ENCODE data around the gene FYB2. TPM values are rescaled to one million over a fixed set of nuclear protein-coding genes. Genes with fewer than 3 reads are reported as not detected.

Gene FYB2
- polyA plus RNA-seq, 1 donor from 2014 or later: 0.69 TPM

DNA sequence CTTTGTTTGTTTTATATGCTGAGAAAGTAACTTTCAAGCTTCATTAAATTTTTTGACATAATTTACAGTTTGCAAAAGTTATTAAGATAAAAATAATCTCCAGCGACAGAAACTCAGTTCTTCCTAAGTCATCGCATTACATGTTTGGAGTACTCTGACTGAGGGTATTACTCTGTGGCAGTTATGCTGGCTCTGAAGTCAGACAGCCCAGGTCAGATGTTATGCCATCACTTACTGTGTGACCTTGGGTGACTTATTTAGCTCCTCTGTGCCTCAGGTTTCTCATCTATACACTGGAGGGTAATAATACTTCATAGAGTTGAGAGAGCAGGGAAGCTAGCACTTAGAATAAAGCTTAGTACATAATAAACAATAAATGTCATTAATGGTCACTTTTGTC lies 147.7 kb downstream of the FYB2 start:
- Histone ChIP-seq H3K4me2 (ENCODE audit: low read length) (no peak overlapping the region), H3K36me3 (ENCODE audit: insufficient read depth, low read length) (no peaks in the 10 kb centered on the region), H3K27ac (ENCODE audit: low read length) (no peak overlapping the region), H2AFZ (ENCODE audit: low read depth, low read length) (no peak overlapping the region), H3K9ac (ENCODE audit: low read length) (no peak overlapping the region), H3K9me3 (ENCODE audit: low read length) (no peaks in the 10 kb centered on the region), H4K20me1 (ENCODE audit: insufficient read depth) (no peaks in the 10 kb centered on the region), H3F3A (ENCODE audit: insufficient read depth, low read length, poor library complexity, severe bottlenecking) (no peaks in the 10 kb centered on the region), H3K79me2 (replicated peaks; ENCODE audit: insufficient read depth, low read length) (no peaks in the 10 kb centered on the region), H3K4me3 (ENCODE audit: low read length) (no peak overlapping the region), H3K9me2 (ENCODE audit: insufficient read depth, low read length) (no peaks in the 10 kb centered on the region), H3K27me3 (ENCODE audit: insufficient read depth, low read depth, low read length) (no peaks in the 10 kb centered on the region)
- no peak for TF ChIP-seq EP300 (conservative IDR thresholded peaks at IDR 0.05; ENCODE audit: poor library complexity, severe bottlenecking)
- no peak for TF ChIP-seq POLR2AphosphoS5 (IDR thresholded peaks at IDR 0.05)
- no peak for TF ChIP-seq EZH2 (IDR thresholded peaks at IDR 0.05; ENCODE audit: borderline replicate concordance, insufficient read depth, low read length, poor library complexity, severe bottlenecking)
- no peak for TF ChIP-seq RAD21 (conservative IDR thresholded peaks at IDR 0.05)
- no peak for TF ChIP-seq SMC3 (conservative IDR thresholded peaks at IDR 0.05; ENCODE audit: poor library complexity)
- TF ChIP-seq, protein P1, sequence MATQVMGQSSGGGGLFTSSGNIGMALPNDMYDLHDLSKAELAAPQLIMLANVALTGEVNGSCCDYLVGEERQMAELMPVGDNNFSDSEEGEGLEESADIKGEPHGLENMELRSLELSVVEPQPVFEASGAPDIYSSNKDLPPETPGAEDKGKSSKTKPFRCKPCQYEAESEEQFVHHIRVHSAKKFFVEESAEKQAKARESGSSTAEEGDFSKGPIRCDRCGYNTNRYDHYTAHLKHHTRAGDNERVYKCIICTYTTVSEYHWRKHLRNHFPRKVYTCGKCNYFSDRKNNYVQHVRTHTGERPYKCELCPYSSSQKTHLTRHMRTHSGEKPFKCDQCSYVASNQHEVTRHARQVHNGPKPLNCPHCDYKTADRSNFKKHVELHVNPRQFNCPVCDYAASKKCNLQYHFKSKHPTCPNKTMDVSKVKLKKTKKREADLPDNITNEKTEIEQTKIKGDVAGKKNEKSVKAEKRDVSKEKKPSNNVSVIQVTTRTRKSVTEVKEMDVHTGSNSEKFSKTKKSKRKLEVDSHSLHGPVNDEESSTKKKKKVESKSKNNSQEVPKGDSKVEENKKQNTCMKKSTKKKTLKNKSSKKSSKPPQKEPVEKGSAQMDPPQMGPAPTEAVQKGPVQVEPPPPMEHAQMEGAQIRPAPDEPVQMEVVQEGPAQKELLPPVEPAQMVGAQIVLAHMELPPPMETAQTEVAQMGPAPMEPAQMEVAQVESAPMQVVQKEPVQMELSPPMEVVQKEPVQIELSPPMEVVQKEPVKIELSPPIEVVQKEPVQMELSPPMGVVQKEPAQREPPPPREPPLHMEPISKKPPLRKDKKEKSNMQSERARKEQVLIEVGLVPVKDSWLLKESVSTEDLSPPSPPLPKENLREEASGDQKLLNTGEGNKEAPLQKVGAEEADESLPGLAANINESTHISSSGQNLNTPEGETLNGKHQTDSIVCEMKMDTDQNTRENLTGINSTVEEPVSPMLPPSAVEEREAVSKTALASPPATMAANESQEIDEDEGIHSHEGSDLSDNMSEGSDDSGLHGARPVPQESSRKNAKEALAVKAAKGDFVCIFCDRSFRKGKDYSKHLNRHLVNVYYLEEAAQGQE (IDR thresholded peaks at IDR 0.05; ENCODE audit: borderline replicate concordance): no peak
- no peak for TF ChIP-seq TAF1 (IDR thresholded peaks at IDR 0.05; ENCODE audit: low read depth)

DNA sequence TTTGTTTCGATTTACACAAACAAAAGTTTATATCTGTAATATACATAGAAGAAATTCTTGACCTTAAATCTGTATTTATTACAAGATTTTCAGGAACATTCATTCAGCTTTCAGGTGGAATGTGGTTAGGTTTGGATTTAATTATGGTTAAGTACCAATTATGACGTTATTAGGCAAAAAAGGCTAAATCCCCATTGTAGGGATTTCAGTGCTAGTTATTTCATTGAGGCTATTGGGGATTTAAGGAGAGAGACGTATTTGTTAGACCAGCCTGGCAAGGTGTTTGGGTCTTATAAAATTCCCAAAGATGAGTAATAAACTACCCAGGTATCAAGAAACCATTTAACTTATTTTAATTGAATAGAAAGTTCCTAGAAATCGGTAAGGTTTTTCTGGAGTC lies 148.1 kb downstream of the FYB2 start:
- H3K27ac ChIP-seq (ENCODE audit: low read length): no peak overlapping the region
- H3K9me3 ChIP-seq (ENCODE audit: low read length): no peaks in the 10 kb centered on the region
- H3K4me2 ChIP-seq (ENCODE audit: low read length): no peak overlapping the region
- H2AFZ ChIP-seq (ENCODE audit: low read depth, low read length): no peak overlapping the region
- H3K79me2 ChIP-seq (replicated peaks; ENCODE audit: insufficient read depth, low read length): no peaks in the 10 kb centered on the region
- no peaks in the 10 kb centered on the region for H3K9me2 ChIP-seq (ENCODE audit: insufficient read depth, low read length)
- H3K36me3 ChIP-seq (ENCODE audit: insufficient read depth, low read length): no peaks in the 10 kb centered on the region
- no peaks in the 10 kb centered on the region for H3F3A ChIP-seq (ENCODE audit: insufficient read depth, low read length, poor library complexity, severe bottlenecking)
- TF ChIP-seq, protein P1 (IDR thresholded peaks at IDR 0.05; ENCODE audit: borderline replicate concordance): no peak
- TF ChIP-seq TAF1 (IDR thresholded peaks at IDR 0.05; ENCODE audit: low read depth): no peak
- no peak for TF ChIP-seq EZH2 (IDR thresholded peaks at IDR 0.05; ENCODE audit: borderline replicate concordance, insufficient read depth, low read length, poor library complexity, severe bottlenecking)
- no peak for TF ChIP-seq EP300 (conservative IDR thresholded peaks at IDR 0.05; ENCODE audit: poor library complexity, severe bottlenecking)
- no peak for TF ChIP-seq SMC3 (conservative IDR thresholded peaks at IDR 0.05; ENCODE audit: poor library complexity)
- TF ChIP-seq MXI1 (conservative IDR thresholded peaks at IDR 0.05; ENCODE audit: poor library complexity, severe bottlenecking): no peak
- TF ChIP-seq, protein P2, sequence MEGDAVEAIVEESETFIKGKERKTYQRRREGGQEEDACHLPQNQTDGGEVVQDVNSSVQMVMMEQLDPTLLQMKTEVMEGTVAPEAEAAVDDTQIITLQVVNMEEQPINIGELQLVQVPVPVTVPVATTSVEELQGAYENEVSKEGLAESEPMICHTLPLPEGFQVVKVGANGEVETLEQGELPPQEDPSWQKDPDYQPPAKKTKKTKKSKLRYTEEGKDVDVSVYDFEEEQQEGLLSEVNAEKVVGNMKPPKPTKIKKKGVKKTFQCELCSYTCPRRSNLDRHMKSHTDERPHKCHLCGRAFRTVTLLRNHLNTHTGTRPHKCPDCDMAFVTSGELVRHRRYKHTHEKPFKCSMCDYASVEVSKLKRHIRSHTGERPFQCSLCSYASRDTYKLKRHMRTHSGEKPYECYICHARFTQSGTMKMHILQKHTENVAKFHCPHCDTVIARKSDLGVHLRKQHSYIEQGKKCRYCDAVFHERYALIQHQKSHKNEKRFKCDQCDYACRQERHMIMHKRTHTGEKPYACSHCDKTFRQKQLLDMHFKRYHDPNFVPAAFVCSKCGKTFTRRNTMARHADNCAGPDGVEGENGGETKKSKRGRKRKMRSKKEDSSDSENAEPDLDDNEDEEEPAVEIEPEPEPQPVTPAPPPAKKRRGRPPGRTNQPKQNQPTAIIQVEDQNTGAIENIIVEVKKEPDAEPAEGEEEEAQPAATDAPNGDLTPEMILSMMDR (IDR thresholded peaks at IDR 0.05; ENCODE audit: poor library complexity, severe bottlenecking): no peak
- TF ChIP-seq POLR2AphosphoS5 (IDR thresholded peaks at IDR 0.05): no peak
- no peak for TF ChIP-seq RAD21 (conservative IDR thresholded peaks at IDR 0.05)
- no peaks in the 10 kb centered on the region for H3K27me3 ChIP-seq (ENCODE audit: insufficient read depth, low read depth, low read length)
- H4K20me1 ChIP-seq (ENCODE audit: insufficient read depth): no peaks in the 10 kb centered on the region
- no peak overlapping the region for H3K9ac ChIP-seq (ENCODE audit: low read length)
- H3K4me3 ChIP-seq (ENCODE audit: low read length): no peak overlapping the region

Data from neural cell (in vitro differentiated cells).